B cell (primary cell): ENCODE measurements around the gene ARHGEF37.

Source experiments
- CTCF ChIP-seq: fragments of 200-600 bp; IDR thresholded peaks from one replicate; pipeline ENCODE4 v1.8.0; 2022; ENCODE audit warnings: antibody characterized with exemption, mild to moderate bottlenecking
- EZH2 ChIP-seq: IDR thresholded peaks from 2 replicates; pipeline ENCODE4 v1.6.1; 2012; ENCODE audit warnings: borderline replicate concordance, low read depth, mild to moderate bottlenecking, moderate library complexity, low read length; ENCODE audit not compliant: insufficient read depth, poor library complexity, severe bottlenecking

DNA sequence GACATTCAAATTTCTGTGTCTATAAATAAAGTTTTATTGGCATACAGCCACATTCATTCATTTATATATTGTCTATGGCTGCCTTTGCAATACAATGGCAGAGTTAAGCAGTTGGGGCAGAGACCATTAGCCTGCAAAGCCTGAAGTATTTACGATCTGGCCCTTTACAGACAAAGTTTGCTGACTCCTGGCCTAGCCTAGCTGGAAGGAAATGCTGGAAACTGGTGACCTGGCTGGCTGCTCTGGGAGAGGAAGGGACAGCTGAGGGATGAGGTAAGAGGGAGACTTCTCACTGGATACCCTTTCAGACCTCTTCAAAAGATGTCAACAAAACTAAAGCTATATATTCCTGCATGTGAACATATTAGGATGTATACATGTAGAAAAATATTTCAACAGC, 82.8 kb downstream of the ARHGEF37 start:
- no peak for TF ChIP-seq CTCF
- no peak for TF ChIP-seq EZH2
